SK-N-SH (cell line): ENCODE measurements around the gene PDE4B. TPM values are rescaled to one million over a fixed set of nuclear protein-coding genes. Genes with fewer than 3 reads are reported as not detected.

Experiments used
- CTCF ChIA-PET: fragments of 300-600, 350-600 bp; formaldehyde crosslinking; extraction: SDS; loops from one replicate; lab custom pipeline; 2021; lab: Yijun Ruan, JAX
- POLR2A ChIA-PET: fragments of 350-600 bp; sonication (Branson Sonifier 250); formaldehyde crosslinking; extraction: SDS; loops from one replicate; lab custom pipeline; 2020; ENCODE audit warnings: antibody characterized with exemption, inconsistent platforms; lab: Yijun Ruan, JAX
- DNase-seq: peaks from one replicate; pipeline ENCODE4 v3.0.0; 2012
- H2AFZ ChIP-seq: fragments of 200-600 bp; sonication (generic); 2 replicates; pipeline ENCODE4 v1.8.1; 2016; ENCODE audit warnings: antibody characterized with exemption, mild to moderate bottlenecking, low read depth
- H3F3A ChIP-seq: fragments of 200-600 bp; sonication (generic); replicated peaks from 2 replicates; pipeline ENCODE3; 2016; ENCODE audit warnings: antibody characterized with exemption, mild to moderate bottlenecking; ENCODE audit not compliant: insufficient read depth
- H3K27ac ChIP-seq, 2 experiments: fragments of 200-500 bp in 1 of 2; fragments of 200-600 bp in 1 of 2; sonication (Bioruptor generic) in 1 of 2; sonication (generic), shearing (Covaris generic) in 1 of 2; 2 replicates each; pipeline versions ENCODE4 v1.5.1 to v1.6.1; 2014 to 2016; ENCODE audit warnings: low read depth in 2 of 2, inconsistent platforms in 1 of 2, low read length in 1 of 2, mild to moderate bottlenecking in 1 of 2, mixed read lengths in 1 of 2
- H3K27me3 ChIP-seq: fragments of 200-600 bp; sonication (generic), shearing (Covaris generic); 2 replicates; pipeline ENCODE4 v1.6.1; 2016; ENCODE audit warnings: mixed run types; ENCODE audit not compliant: insufficient read depth
- H3K36me3 ChIP-seq, 2 experiments: fragments of 200-500 bp in 1 of 2; fragments of 200-600 bp in 1 of 2; sonication (Bioruptor generic) in 1 of 2; sonication (generic) in 1 of 2; replicated peaks in 1 of 2; 2 replicates each; pipeline versions ENCODE3 to v1.5.1; 2014 to 2016; ENCODE audit warnings: low read length in 1 of 2, mild to moderate bottlenecking in 1 of 2; ENCODE audit not compliant: insufficient read depth in 2 of 2, control insufficient read depth in 1 of 2
- H3K4me1 ChIP-seq, 2 experiments: fragments of 200-500 bp in 1 of 2; fragments of 200-600 bp in 1 of 2; sonication (Bioruptor generic) in 1 of 2; sonication (generic), shearing (Covaris generic) in 1 of 2; 2 replicates each; pipeline versions ENCODE4 v1.5.1 to v1.6.1; 2014 to 2016; ENCODE audit warnings: low read depth in 1 of 2, low read length in 1 of 2, mixed run types in 1 of 2; ENCODE audit not compliant: insufficient read depth in 2 of 2, control insufficient read depth in 1 of 2
- H3K4me2 ChIP-seq: fragments of 200-600 bp; sonication (generic), shearing (Covaris generic); 2 replicates; pipeline ENCODE4 v1.6.1; 2017; ENCODE audit warnings: mixed run types
- H3K4me3 ChIP-seq, 2 experiments: fragments of 200-500 bp in 1 of 2; fragments of 200-600 bp in 1 of 2; sonication (Bioruptor generic) in 1 of 2; sonication (generic), shearing (Covaris generic) in 1 of 2; 2 replicates each; pipeline versions ENCODE4 v1.5.1 to v1.8.1; 2014 to 2016; ENCODE audit warnings: low read depth in 2 of 2, inconsistent platforms in 1 of 2, low read length in 1 of 2, mild to moderate bottlenecking in 1 of 2, mixed read lengths in 1 of 2, moderate library complexity in 1 of 2
- H3K79me2 ChIP-seq: fragments of 200-600 bp; sonication (generic); 2 replicates; pipeline ENCODE4 v1.8.1; 2017; ENCODE audit warnings: mild to moderate bottlenecking; ENCODE audit not compliant: insufficient read depth
- H3K9ac ChIP-seq: fragments of 200-600 bp; sonication (generic); 2 replicates; pipeline ENCODE4 v1.6.1; 2017; ENCODE audit warnings: mixed run types
- H3K9me2 ChIP-seq: fragments of 200-600 bp; sonication (generic); 2 replicates; pipeline ENCODE4 v1.6.1; 2017; ENCODE audit warnings: mixed run types
- H3K9me3 ChIP-seq: fragments of 200-600 bp; sonication (generic); 2 replicates; pipeline ENCODE4 v1.6.1; 2017; ENCODE audit warnings: mixed run types, mild to moderate bottlenecking, moderate library complexity
- H4K20me1 ChIP-seq: fragments of 200-600 bp; sonication (generic); 2 replicates; pipeline ENCODE4 v1.6.1; 2017; ENCODE audit warnings: mild to moderate bottlenecking, mixed run types; ENCODE audit not compliant: insufficient read depth
- CHD2 ChIP-seq: fragments of 150-350 bp; IDR thresholded peaks from 2 replicates; pipeline ENCODE4 v1.6.1; 2018; ENCODE audit warnings: low read length; ENCODE audit not compliant: partially characterized antibody
- ELF1 ChIP-seq: IDR thresholded peaks from 2 replicates; pipeline ENCODE4 v1.4.0; 2012
- EZH2phosphoT487 ChIP-seq: fragments of 200-600 bp; sonication (generic); IDR thresholded peaks from 2 replicates; pipeline ENCODE4 v1.6.1; 2017; ENCODE audit warnings: low read depth, mixed run types, mild to moderate bottlenecking, antibody characterized with exemption, moderate library complexity, borderline replicate concordance
- FOXJ3 ChIP-seq: sonication (generic); formaldehyde crosslinking; IDR thresholded peaks from 2 replicates; pipeline ENCODE4 v1.5.1; 2020; ENCODE audit warnings: mild to moderate bottlenecking, missing genetic modification reagents
- FOXM1 ChIP-seq: IDR thresholded peaks from 2 replicates; pipeline ENCODE4 v1.4.0; 2012; ENCODE audit warnings: low read depth, mild to moderate bottlenecking
- IRF3 ChIP-seq: fragments of 150-350 bp; IDR thresholded peaks from 2 replicates; pipeline ENCODE4 v1.6.1; 2016; ENCODE audit warnings: mild to moderate bottlenecking, low read depth, low read length
- MAX ChIP-seq: IDR thresholded peaks from 2 replicates; pipeline ENCODE4 v1.4.0; 2012; ENCODE audit warnings: low read depth
- MXI1 ChIP-seq: IDR thresholded peaks from 2 replicates; pipeline ENCODE4 v1.6.1; 2012; ENCODE audit warnings: mild to moderate bottlenecking, low read depth, low read length, improper control_type of control experiment
- NFIC ChIP-seq: IDR thresholded peaks from 2 replicates; pipeline ENCODE4 v1.4.0; 2012; ENCODE audit warnings: borderline replicate concordance
- NRF1 ChIP-seq: IDR thresholded peaks from 2 replicates; pipeline ENCODE4 v1.6.1; 2012; ENCODE audit warnings: low read depth, mild to moderate bottlenecking, low read length
- PBX3 ChIP-seq: IDR thresholded peaks from 2 replicates; pipeline ENCODE4; 2012
- POLR2AphosphoS5 ChIP-seq: IDR thresholded peaks from 2 replicates; pipeline ENCODE4 v1.6.1; 2012; ENCODE audit warnings: low read depth, low read length
- REST ChIP-seq: IDR thresholded peaks from 2 replicates; pipeline ENCODE4 v1.6.1; 2012; ENCODE audit warnings: mild to moderate bottlenecking, low read depth, low read length, moderate library complexity
- RFX5 ChIP-seq: IDR thresholded peaks from 2 replicates; pipeline ENCODE4 v1.6.1; 2012; ENCODE audit warnings: mild to moderate bottlenecking, improper control_type of control experiment, low read length
- TEAD4 ChIP-seq: IDR thresholded peaks from 2 replicates; pipeline ENCODE4 v1.4.0; 2012; ENCODE audit warnings: mild to moderate bottlenecking, borderline replicate concordance; ENCODE audit not compliant: insufficient read depth
- USF2 ChIP-seq: fragments of 150-350 bp; IDR thresholded peaks from 2 replicates; pipeline ENCODE4 v1.6.1; 2017; ENCODE audit warnings: antibody characterized with exemption, low read length, low read depth, borderline replicate concordance
- YY1 ChIP-seq: IDR thresholded peaks from 2 replicates; pipeline ENCODE4 v1.4.0; 2012; ENCODE audit warnings: low read depth, mild to moderate bottlenecking
- WGBS: methylation state at CpG from one replicate; pipeline ENCODE4 v1.1.6; 2017; ENCODE audit warnings: low lambda C conversion rate; 5-methylcytosine and 5-hydroxymethylcytosine counted together
- polyA plus RNA-seq, 3 experiments: library from polyadenylated mRNA; depleted of rRNA; stranded (reverse); fragments of >200 nt; gene quantifications; 2 replicates each; pipeline ENCODE4 v1.2.3, GENCODE V29; 2012

PDE4B gene
- polyA plus RNA-seq, 1 of the 3 experiments (the other 2 are of a cell fraction) = 1.9 TPM

- Histone ChIP-seq H3K4me2 (no peak overlapping the region), H2AFZ (no peak overlapping the region), H3K36me3 (no peaks in the 10 kb centered on the region), H3K4me1 (no peaks in the 10 kb centered on the region; a peak in 1 of 4 replicates), H3K27me3 (no peaks in the 10 kb centered on the region), H4K20me1 (no peaks in the 10 kb centered on the region), H3K79me2 (no peaks in the 10 kb centered on the region), H3K27ac (no peak overlapping the region), H3K4me3 (no peak overlapping the region), H3K9me3 (no peaks in the 10 kb centered on the region), H3K9me2 (no peaks in the 10 kb centered on the region), H3K9ac (no peak overlapping the region), H3F3A (no peaks in the 10 kb centered on the region)
- POLR2A ChIA-PET = no interaction called here
- no peak for DNase-seq
- CTCF ChIA-PET = no interaction called here
- WGBS = 67% methylated on average over 2 of the region's 2 CpGs
- TF ChIP-seq IRF3 (no peak), YY1 (no peak), CHD2 (no peak), FOXJ3 (CRISPR knock-in tag) (no peak), PBX3 (no peak), TEAD4 (no peak), MAX (no peak), EZH2phosphoT487 (no peak), MXI1 (no peak), POLR2AphosphoS5 (no peak), REST (no peak), ELF1 (no peak), FOXM1 (no peak), NFIC (no peak), NRF1 (no peak), USF2 (no peak), RFX5 (no peak)
These were observed 315.9 kb downstream of the PDE4B start for GRCh38 chr1:66108624-66109023.
